Lower leg skin (tissue), 3 donors: Measurements from ENCODE around the gene MAPT.

Experiments
- CTCF ChIP-seq, 3 donors: fragments of 450-650 bp; IDR thresholded peaks; one replicate each; pipeline ENCODE4 v1.5.1; 2016; ENCODE audit warnings: antibody characterized with exemption in 3 of 3, mild to moderate bottlenecking in 3 of 3, moderate library complexity in 2 of 3
- POLR2A ChIP-seq, 2 donors: fragments of 450-650 bp; IDR thresholded peaks; one replicate each; pipeline ENCODE4 v1.6.1; 2016 to 2017; ENCODE audit warnings: antibody characterized with exemption in 2 of 2, mild to moderate bottlenecking in 1 of 2, moderate library complexity in 1 of 2

GRCh38 chr17:45908460-45908859 is 14.1 kb downstream of the MAPT start:
- TF ChIP-seq CTCF (IDR thresholded peaks at IDR 0.05) = no peak
- no peak for TF ChIP-seq POLR2A (IDR thresholded peaks at IDR 0.05)
